ENCODE data around the gene ATRNL1. TPM values are rescaled to one million over a fixed set of nuclear protein-coding genes. Genes with fewer than 3 reads are reported as not detected.

ATRNL1 gene
- total RNA-seq, 4 donors from 2014 or later, result 0.44 to 1.4 (median 1.1) TPM

- WGBS, result 93% methylated on average over 1 of the region's 1 CpG
- Histone ChIP-seq H3K27ac (no peak overlapping the region), H3K36me3 (no peaks in the 10 kb centered on the region), H3K4me1 (no peaks in the 10 kb centered on the region), H3K4me3 (no peak overlapping the region), H3K27me3 (no peaks in the 10 kb centered on the region), H3K9me3 (no peaks in the 10 kb centered on the region)
- DNase-seq (ENCODE audit: low spot score in 2 of 2), result no peak
- TF ChIP-seq EP300 (IDR thresholded peaks at IDR 0.05) (no peak), CTCF (IDR thresholded peaks at IDR 0.05) (no peak), POLR2AphosphoS5 (IDR thresholded peaks at IDR 0.05) (no peak), POLR2A (IDR thresholded peaks at IDR 0.05) (no peak)
Observed at GRCh38 chr10:115710136-115710535, 617.0 kb downstream of the ATRNL1 start.

- TF ChIP-seq EP300 (IDR thresholded peaks at IDR 0.05) (no peak), POLR2AphosphoS5 (IDR thresholded peaks at IDR 0.05) (no peak), POLR2A (IDR thresholded peaks at IDR 0.05) (no peak), CTCF (IDR thresholded peaks at IDR 0.05) (no peak)
- H3K27ac ChIP-seq, result no peak overlapping the region
- H3K27me3 ChIP-seq, result no peaks in the 10 kb centered on the region
- no peaks in the 10 kb centered on the region for H3K4me1 ChIP-seq
- H3K9me3 ChIP-seq, result no peaks in the 10 kb centered on the region
- no peak overlapping the region for H3K4me3 ChIP-seq
- DNase-seq (ENCODE audit: low spot score in 2 of 2), result no peak
- no peaks in the 10 kb centered on the region for H3K36me3 ChIP-seq
- 89% methylated on average over 1 of the region's 1 CpG for WGBS
Observed at GRCh38 chr10:115711306-115711705, 618.1 kb downstream of the ATRNL1 start.

- WGBS, result 92% methylated on average over 2 of the region's 2 CpGs
- no peak for TF ChIP-seq CTCF (IDR thresholded peaks at IDR 0.05)
- TF ChIP-seq EP300 (IDR thresholded peaks at IDR 0.05), result no peak
- no peak for TF ChIP-seq POLR2AphosphoS5 (IDR thresholded peaks at IDR 0.05)
- TF ChIP-seq POLR2A (IDR thresholded peaks at IDR 0.05), result no peak
Observed at GRCh38 chr10:115720121-115720520, 627.0 kb downstream of the ATRNL1 start.

GRCh38 chr10:115727129-115727528 lies 634.0 kb downstream of the ATRNL1 start:
- Histone ChIP-seq H3K36me3 (no peaks in the 10 kb centered on the region), H3K27ac (no peak overlapping the region), H3K27me3 (no peaks in the 10 kb centered on the region), H3K4me1 (no peaks in the 10 kb centered on the region), H3K9me3 (no peaks in the 10 kb centered on the region), H3K4me3 (no peak overlapping the region)
- DNase-seq (ENCODE audit: low spot score in 2 of 2), result no peak
- WGBS, result 84% methylated on average over 5 of the region's 5 CpGs
- TF ChIP-seq CTCF (IDR thresholded peaks at IDR 0.05), result no peak
- no peak for TF ChIP-seq POLR2A (IDR thresholded peaks at IDR 0.05)
- TF ChIP-seq EP300 (IDR thresholded peaks at IDR 0.05), result no peak
- no peak for TF ChIP-seq POLR2AphosphoS5 (IDR thresholded peaks at IDR 0.05)

More at GRCh38 chr10:115720121-115720520, 627.0 kb downstream of the ATRNL1 start:
- H3K9me3 ChIP-seq, result no peaks in the 10 kb centered on the region
- no peak overlapping the region for H3K27ac ChIP-seq
- no peaks in the 10 kb centered on the region for H3K4me1 ChIP-seq
- H3K36me3 ChIP-seq, result no peaks in the 10 kb centered on the region
- H3K27me3 ChIP-seq, result no peaks in the 10 kb centered on the region
- no peak for DNase-seq (ENCODE audit: low spot score in 2 of 2)
- no peak overlapping the region for H3K4me3 ChIP-seq

- Histone ChIP-seq H3K27me3 (no peaks in the 10 kb centered on the region), H3K4me1 (no peaks in the 10 kb centered on the region), H3K4me3 (no peak overlapping the region), H3K27ac (no peak overlapping the region), H3K36me3 (no peaks in the 10 kb centered on the region), H3K9me3 (no peaks in the 10 kb centered on the region)
- WGBS, result 92% methylated on average over 1 of the region's 1 CpG
- DNase-seq (ENCODE audit: low spot score in 2 of 2), result no peak
- TF ChIP-seq CTCF (IDR thresholded peaks at IDR 0.05) (no peak), POLR2AphosphoS5 (IDR thresholded peaks at IDR 0.05) (no peak), POLR2A (IDR thresholded peaks at IDR 0.05) (no peak), EP300 (IDR thresholded peaks at IDR 0.05) (no peak)
Observed at GRCh38 chr10:115744089-115744488, 650.9 kb downstream of the ATRNL1 start.

All from suprapubic skin (tissue), 4 donors.